HepG2 (cell line): ENCODE measurements around the gene MLX. TPM values are rescaled to one million over a fixed set of nuclear protein-coding genes. Genes with fewer than 3 reads are reported as not detected.

Source experiments
- ATAC-seq: fragments of 200-7000 bp; cut with Tn5 transposase; 3 replicates; pipeline ENCODE4 v1.9.1; 2020; ENCODE audit warnings: mild to moderate bottlenecking, moderate library complexity
- BruUV-seq: library from RNA; stranded (reverse); fragments of 400-500 nt; replicated peaks from 2 replicates; lab custom pipeline; 2021; lab: Mats Ljungman, UMichigan
- CTCF ChIA-PET: fragments of 300-600 bp; formaldehyde crosslinking; extraction: SDS; loops from one replicate; lab custom pipeline; 2021; ENCODE audit warnings: low total read pairs, inconsistent platforms, low intra/inter-chr PET ratio; lab: Yijun Ruan, JAX
- POLR2A ChIA-PET: fragments of 350-600 bp; sonication (Branson Sonifier 250); formaldehyde crosslinking; loops from one replicate; lab custom pipeline; 2020; ENCODE audit warnings: antibody characterized with exemption, inconsistent platforms; lab: Yijun Ruan, JAX
- DNase-seq: peaks from one replicate; pipeline ENCODE4 v3.0.0-alpha.2; 2015; ENCODE audit warnings: low spot score
- FAIRE-seq: peaks from 3 replicates; lab custom pipeline; 2011; peaks lifted over from hg19 to GRCh38; lab: Jason Lieb, UNC
- H2AFZ ChIP-seq: one replicate; pipeline ENCODE4 v1.6.1; 2011; ENCODE audit warnings: low read length, inconsistent platforms
- H3K27ac ChIP-seq: fragments of 300-600 bp; 3 replicates; pipeline ENCODE4 v1.8.0; 2011; ENCODE audit warnings: mixed run types, mild to moderate bottlenecking, mixed read lengths, low read length, inconsistent platforms; ENCODE audit not compliant: insufficient read depth; ENCODE audit errors: extremely low read length
- H3K27me3 ChIP-seq, 2 experiments: fragments of 200-600 bp in 1 of 2; 2 replicates in 1 of 2; 3 replicates in 1 of 2; pipeline versions ENCODE4 v1.6.0 to v1.8.0; 2011; ENCODE audit warnings: low read length in 2 of 2, mild to moderate bottlenecking in 2 of 2, moderate library complexity in 2 of 2, inconsistent platforms in 1 of 2; ENCODE audit not compliant: insufficient read depth in 2 of 2, control insufficient read depth in 1 of 2
- H3K36me3 ChIP-seq, 2 experiments: fragments of 200-600 bp in 1 of 2; replicated peaks in 1 of 2; 2 replicates in 1 of 2; 3 replicates in 1 of 2; pipeline versions ENCODE4 v1.5.1 to v1.8.0; 2011; ENCODE audit warnings: low read length in 2 of 2, inconsistent platforms in 1 of 2; ENCODE audit not compliant: insufficient read depth in 2 of 2, control insufficient read depth in 1 of 2
- H3K4me1 ChIP-seq: 2 replicates; pipeline ENCODE4 v1.5.1; 2012; ENCODE audit warnings: low read length, inconsistent platforms; ENCODE audit not compliant: insufficient read depth
- H3K4me2 ChIP-seq: 2 replicates; pipeline ENCODE4 v1.6.0; 2011; ENCODE audit warnings: low read depth, low read length, inconsistent platforms
- H3K4me3 ChIP-seq, 3 experiments: fragments of 200-600 bp in 1 of 3; sonication (generic), shearing (Covaris generic) in 1 of 3; replicated peaks in 1 of 3; 2 replicates each; pipeline ENCODE4 v1.5.1; 2011 to 2016; ENCODE audit warnings: low read length in 3 of 3, inconsistent platforms in 2 of 3, low read depth in 2 of 3, mild to moderate bottlenecking in 2 of 3, control low read depth in 1 of 3, mixed read lengths in 1 of 3; ENCODE audit not compliant: insufficient read depth in 1 of 3
- H3K79me2 ChIP-seq: one replicate; pipeline ENCODE4 v1.6.1; 2011; ENCODE audit warnings: low read length, inconsistent platforms; ENCODE audit not compliant: insufficient read depth
- H3K9ac ChIP-seq: 2 replicates; pipeline ENCODE4 v1.6.0; 2011; ENCODE audit warnings: mild to moderate bottlenecking, low read depth, low read length, inconsistent platforms; ENCODE audit not compliant: insufficient read depth
- H3K9me3 ChIP-seq: 2 replicates; pipeline ENCODE4 v1.5.1; 2012; ENCODE audit warnings: mild to moderate bottlenecking, low read length
- H4K20me1 ChIP-seq: 2 replicates; pipeline ENCODE4 v1.6.0; 2011; ENCODE audit warnings: inconsistent platforms, mild to moderate bottlenecking, low read length, moderate library complexity; ENCODE audit not compliant: insufficient read depth
- ARID2 ChIP-seq: sonication (generic); formaldehyde crosslinking; IDR thresholded peaks from 2 replicates; pipeline ENCODE4 v1.8.1; 2022; ENCODE audit warnings: mild to moderate bottlenecking, missing genetic modification reagents, borderline replicate concordance
- ARID5B ChIP-seq: IDR thresholded peaks from 2 replicates; pipeline ENCODE4 v1.4.0; 2020; ENCODE audit warnings: mild to moderate bottlenecking, missing genetic modification reagents
- CEBPZ ChIP-seq: IDR thresholded peaks from 2 replicates; pipeline ENCODE4 v1.6.1; 2012; ENCODE audit warnings: low read length, improper control_type of control experiment
- ELF4 ChIP-seq: sonication (generic); formaldehyde crosslinking; IDR thresholded peaks from 2 replicates; pipeline ENCODE4 v1.5.0; 2020; ENCODE audit warnings: missing genetic modification reagents, mild to moderate bottlenecking, moderate library complexity, borderline replicate concordance
- GFI1 ChIP-seq: sonication (generic); formaldehyde crosslinking; IDR thresholded peaks from 2 replicates; pipeline ENCODE4 v1.5.0; 2020; ENCODE audit warnings: missing genetic modification reagents, mild to moderate bottlenecking, borderline replicate concordance
- HOXA3 ChIP-seq: sonication (generic); formaldehyde crosslinking; IDR thresholded peaks from 2 replicates; pipeline ENCODE4 v1.5.0; 2020; ENCODE audit warnings: missing genetic modification reagents
- NCOA2 ChIP-seq: sonication (generic); formaldehyde crosslinking; IDR thresholded peaks from 2 replicates; pipeline ENCODE4 v1.8.0; 2022; ENCODE audit warnings: inconsistent platforms
- NR3C1 ChIP-seq: sonication (generic); formaldehyde crosslinking; IDR thresholded peaks from 2 replicates; pipeline ENCODE4 v1.4.0; 2020; ENCODE audit warnings: missing genetic modification reagents
- POLR2AphosphoS5 ChIP-seq: IDR thresholded peaks from 2 replicates; pipeline ENCODE4 v1.6.1; 2012; ENCODE audit warnings: low read depth, low read length
- RBAK ChIP-seq: sonication (generic); formaldehyde crosslinking; IDR thresholded peaks from 2 replicates; pipeline ENCODE4 v1.5.1; 2020; ENCODE audit warnings: mild to moderate bottlenecking, missing genetic modification reagents
- RBM39 ChIP-seq: fragments of 200-400 bp; formaldehyde crosslinking; IDR thresholded peaks from one replicate; pipeline ENCODE4 v1.6.1; 2018; ENCODE audit warnings: antibody characterized with exemption, mild to moderate bottlenecking, low read depth, low read length; ENCODE audit not compliant: poor library complexity, severe bottlenecking
- RFXAP ChIP-seq: sonication (generic); formaldehyde crosslinking; IDR thresholded peaks from 2 replicates; pipeline ENCODE4 v1.4.0; 2020; ENCODE audit warnings: missing genetic modification reagents, borderline replicate concordance
- TFE3 ChIP-seq: IDR thresholded peaks from 2 replicates; pipeline ENCODE4 v1.6.1; 2016
- ZNF160 ChIP-seq: sonication (generic); formaldehyde crosslinking; IDR thresholded peaks from 2 replicates; pipeline ENCODE4 v1.8.0; 2022; ENCODE audit warnings: mild to moderate bottlenecking, inconsistent platforms, missing genetic modification reagents
- ZNF570 ChIP-seq: sonication (generic); formaldehyde crosslinking; IDR thresholded peaks from 2 replicates; pipeline ENCODE4 v1.4.0; 2020; ENCODE audit warnings: mild to moderate bottlenecking, missing genetic modification reagents, borderline replicate concordance
- WGBS: methylation state at CpG from one replicate; pipeline ENCODE4 v1.1.6; 2017; ENCODE audit warnings: low lambda C conversion rate; 5-methylcytosine and 5-hydroxymethylcytosine counted together
- in situ Hi-C: cut with HindIII; loops from 2 replicates; pipeline ENCODE4 v1.10.0; 2017; ENCODE audit warnings: low pct_unique_long_range_greater_than_20kb; ENCODE audit not compliant: extremely low pct_ligation_motif_present
- intact Hi-C: fragments of 100-400 bp; cut with micrococcal nuclease; formaldehyde crosslinking; loops from one replicate; pipeline ENCODE4 v1.10.0; 2022; ENCODE audit not compliant: unreplicated experiment
- polyA plus RNA-seq, 8 experiments: library from polyadenylated mRNA; depleted of rRNA in 3 of 8; stranded (reverse) in 7 of 8; unstranded in 1 of 8; fragments of >200 nt; fragmentation: Illumina TruSeq in 4 of 8; extraction: Trizol in 4 of 8; gene quantifications; 2 replicates each; pipeline versions ENCODE4 v1.2.1 to v1.2.3, GENCODE V29; 2011 to 2016; ENCODE audit warnings: low read depth in 4 of 8, missing spikeins in 1 of 8, mixed read lengths in 1 of 8; ENCODE audit not compliant: insufficient read depth in 1 of 8
- total RNA-seq, 5 experiments: library from RNA; depleted of rRNA; stranded (reverse); fragments of >200 nt; fragmentation: Illumina TruSeq; extraction: Trizol; gene quantifications; 2 replicates each; pipeline ENCODE4 v1.2.3, GENCODE V29; 2016; ENCODE audit warnings: low read depth in 1 of 5

MLX gene
- total and polyA plus RNA-seq, 2 of the 13 experiments (the other 11 are each of a cell fraction or from before 2014, with no cell fraction given): 38.9 to 74.4 TPM

- BruUV-seq: TSS peak; percentile 21
- intact Hi-C loops (loop anchor here (2.0 to 5.0 kb wide), 2 partner anchors 101 to 182 kb away; partner anchors contain the start of genes CCR10 and RAMP2), in situ Hi-C loops (no loop called here)
- Histone ChIP-seq H3K4me1 (peaks cover 29% of the 10 kb centered on the region), H2AFZ (no peak overlapping the region), H3K9me3 (no peaks in the 10 kb centered on the region), H4K20me1 (no peaks in the 10 kb centered on the region), H3K36me3 (peaks cover 27 to 54% of the 10 kb centered on the region in 2 experiments), H3K4me2 (no peak overlapping the region), H3K27ac (no peak overlapping the region), H3K27me3 (no peaks in the 10 kb centered on the region; a peak in 1 of 5 replicates), H3K79me2 (peaks cover 23% of the 10 kb centered on the region), H3K4me3 (no peak overlapping the region), H3K9ac (no peak overlapping the region)
- DNase-seq (no peak), FAIRE-seq (no peak), ATAC-seq (no peak)
- POLR2A ChIA-PET: interaction anchor here (0.8 to 8.5 kb wide), 3 partner anchors 15 to 29 kb away, joined by 3 to 128 read pairs (median 11); partner anchors contain the start of genes COASY, MLX, RETREG3 and TUBG1
- CTCF ChIA-PET: interaction anchor here (1.0 kb wide), 1 partner anchor 101 kb away, joined by 3 read pairs; no protein-coding TSS in a partner anchor
- WGBS: 83% methylated on average over 2 of the region's 2 CpGs
- TF ChIP-seq HOXA3 (CRISPR knock-in tag) (no peak), ZNF570 (CRISPR knock-in tag) (no peak), RBM39 (no peak), CEBPZ (no peak), RFXAP (no peak), GFI1 (CRISPR knock-in tag) (0 out of 2 replicates have a peak, but pooled peaks have one; percentile 22), RBAK (no peak), ZNF160 (no peak), POLR2AphosphoS5 (peak; percentile 30; the same call in 1 of the 2 replicates), ELF4 (CRISPR knock-in tag) (no peak), ARID2 (no peak), NCOA2 (no peak), ARID5B (CRISPR knock-in tag) (no peak), NR3C1 (no peak), TFE3 (CRISPR knock-in tag) (no peak)
Measured at GRCh38 chr17:42579794-42580551, 13.1 kb downstream of the MLX start.
